Measurements from ENCODE around the gene KIFBP.
"Not testable (repeated sequence)": the region's sequence is repeated elsewhere in the genome, so short reads cannot be mapped to it uniquely, and the experiment has no call there.

Gene KIFBP

DNA sequence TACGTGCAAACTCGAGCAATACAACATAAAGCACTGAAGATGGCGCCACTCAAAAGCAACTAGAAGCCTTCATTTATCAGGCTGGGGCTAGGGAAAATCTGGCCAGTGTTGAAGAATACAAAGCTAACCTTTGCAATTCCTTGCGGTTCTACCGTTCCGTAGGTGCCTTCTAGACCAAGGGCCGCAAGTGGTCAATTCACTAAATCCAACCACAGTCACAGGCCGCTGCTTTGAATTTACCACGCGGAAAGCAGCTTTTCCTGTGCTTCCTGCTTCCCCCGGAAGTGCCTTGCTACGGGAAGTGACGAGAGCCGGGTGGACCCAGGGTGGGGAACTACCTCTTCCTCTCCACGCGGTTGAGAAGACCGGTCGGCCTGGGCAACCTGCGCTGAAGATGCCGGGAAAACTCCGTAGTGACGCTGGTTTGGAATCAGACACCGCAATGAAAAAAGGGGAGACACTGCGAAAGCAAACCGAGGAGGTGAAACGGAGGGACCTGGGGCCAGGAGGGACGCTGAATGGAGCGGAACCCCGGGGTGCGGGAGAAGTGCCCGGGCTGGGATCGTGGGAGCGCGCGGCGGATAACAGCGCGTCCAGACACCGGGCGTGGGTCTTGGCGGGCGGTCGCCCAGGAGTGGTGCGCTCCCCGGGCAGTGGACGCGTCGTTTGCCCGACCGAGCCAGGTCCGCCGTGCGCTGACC lies 32.6 kb upstream of the KIFBP start, which contains the start of gene DDX21:
DDX21 (plus strand) TSS at position 339 of the 701 bp plus-strand sequence; CDS start at position 395, 56 bp downstream.
- POLR2A ChIA-PET (ENCODE audit: low non-redundant PET): interaction anchor here (0.6 kb wide), 3 partner anchors 55 to 548 kb away, joined by 4 to 9 read pairs (median 5); partner anchors contain the start of gene DDX50
- peak; percentile 76 for TF ChIP-seq CTCF (conservative IDR thresholded peaks at IDR 0.05; ENCODE audit: low read depth)
- CTCF ChIA-PET: interaction anchor here (0.6 to 1.5 kb wide), 7 partner anchors 12 to 1464 kb away, joined by 3 to 7 read pairs (median 4); partner anchors contain the start of gene ATOH7
- DNase-seq (ENCODE audit: low spot score): peak; percentile 99
- peak within 1 kb of the TSS; percentile 82 for H3K27ac ChIP-seq

DNA sequence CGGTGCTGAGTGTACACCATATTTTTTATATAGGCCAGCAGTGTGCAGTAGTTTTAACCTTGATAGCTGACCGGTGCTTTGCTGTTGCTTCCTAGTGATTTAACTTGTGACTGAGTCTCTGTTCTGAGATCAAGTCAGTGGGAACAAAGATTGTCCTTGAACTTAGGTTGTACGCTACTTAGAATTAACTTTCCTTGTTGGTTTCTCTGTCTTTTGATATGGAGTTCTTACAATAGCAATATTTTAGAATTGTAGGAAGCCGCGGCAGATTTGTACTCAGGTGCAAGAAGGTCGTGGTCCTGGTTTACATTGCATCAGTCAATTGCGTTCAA lies 31.4 kb upstream of the KIFBP start:
- no peak overlapping the region for H3K27ac ChIP-seq

DNA sequence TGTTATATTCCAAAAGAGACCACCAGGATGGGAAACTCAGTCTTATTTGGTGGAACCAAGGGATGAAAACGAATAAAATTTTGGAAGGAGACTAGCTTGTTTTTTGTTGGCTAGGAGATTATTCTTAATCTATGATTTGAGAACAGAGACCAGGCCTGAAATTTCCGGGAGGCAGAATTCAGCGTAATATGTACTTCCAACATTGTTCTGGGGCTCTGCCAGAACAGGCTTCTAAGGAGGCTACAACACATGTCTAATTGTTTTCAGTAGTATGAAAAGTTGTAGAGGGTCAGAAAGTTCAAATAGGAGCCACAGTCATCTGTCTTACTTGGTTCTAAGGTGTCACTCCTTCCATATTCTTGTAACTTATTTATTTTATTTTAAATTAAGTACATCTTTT lies 30.9 kb upstream of the KIFBP start:
- no peak for DNase-seq (ENCODE audit: low spot score)
- TF ChIP-seq CTCF (conservative IDR thresholded peaks at IDR 0.05; ENCODE audit: low read depth): no peak
- no peak overlapping the region for H3K27ac ChIP-seq
- ChIA-PET CTCF (interaction anchor here (0.6 to 1.0 kb wide), 2 partner anchors 12 to 21 kb away, joined by 3 to 4 read pairs; no protein-coding TSS in a partner anchor), POLR2A (ENCODE audit: low non-redundant PET) (interaction anchor here (0.6 kb wide), 1 partner anchor 256 kb away, joined by 6 read pairs; no protein-coding TSS in a partner anchor)

More for the DNA sequence above, 31.4 kb upstream of the KIFBP start:
- no peak for DNase-seq (ENCODE audit: low spot score)
- ChIA-PET CTCF (interaction anchor here (0.6 to 1.0 kb wide), 2 partner anchors 12 to 140 kb away, joined by 3 to 4 read pairs; no protein-coding TSS in a partner anchor), POLR2A (ENCODE audit: low non-redundant PET) (no interaction called here)
- TF ChIP-seq CTCF (conservative IDR thresholded peaks at IDR 0.05; ENCODE audit: low read depth): no peak

DNA sequence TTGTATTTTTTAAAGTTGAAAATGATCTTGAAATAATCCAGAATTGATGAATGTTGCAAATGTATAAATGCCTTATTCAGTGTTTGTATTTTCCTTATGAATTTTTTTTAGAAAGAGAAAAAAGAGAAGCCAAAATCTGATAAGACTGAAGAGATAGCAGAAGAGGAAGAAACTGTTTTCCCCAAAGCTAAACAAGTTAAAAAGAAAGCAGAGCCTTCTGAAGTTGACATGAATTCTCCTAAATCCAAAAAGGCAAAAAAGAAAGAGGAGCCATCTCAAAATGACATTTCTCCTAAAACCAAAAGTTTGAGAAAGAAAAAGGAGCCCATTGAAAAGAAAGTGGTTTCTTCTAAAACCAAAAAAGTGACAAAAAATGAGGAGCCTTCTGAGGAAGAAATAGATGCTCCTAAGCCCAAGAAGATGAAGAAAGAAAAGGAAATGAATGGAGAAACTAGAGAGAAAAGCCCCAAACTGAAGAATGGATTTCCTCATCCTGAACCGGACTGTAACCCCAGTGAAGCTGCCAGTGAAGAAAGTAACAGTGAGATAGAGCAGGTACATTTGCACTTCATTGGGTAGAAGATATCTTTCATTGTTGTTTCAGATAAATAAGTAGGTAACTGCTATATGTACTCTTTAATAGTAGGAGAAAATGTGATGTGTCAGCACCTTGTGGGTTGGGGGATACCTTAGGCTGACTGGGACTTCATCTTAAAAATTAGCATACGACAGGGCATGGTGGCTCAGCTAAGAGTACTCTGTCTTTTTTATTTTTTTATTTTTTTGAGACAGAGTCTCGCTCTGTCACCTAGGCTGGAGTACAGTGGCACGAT lies 28.7 kb upstream of the KIFBP start:
- H3K27ac ChIP-seq: no peak overlapping the region
- DNase-seq (ENCODE audit: low spot score): no peak
- TF ChIP-seq CTCF (conservative IDR thresholded peaks at IDR 0.05; ENCODE audit: low read depth): no peak
- CTCF ChIA-PET: interaction anchor here (0.6 to 0.7 kb wide), 5 partner anchors 10 to 313 kb away, joined by 3 to 4 read pairs (median 3); no protein-coding TSS in a partner anchor
- POLR2A ChIA-PET (ENCODE audit: low non-redundant PET): no interaction called here

- POLR2A ChIA-PET (ENCODE audit: low non-redundant PET): no interaction called here
- TF ChIP-seq CTCF (conservative IDR thresholded peaks at IDR 0.05; ENCODE audit: low read depth): no peak
- DNase-seq (ENCODE audit: low spot score): no peak
- CTCF ChIA-PET: interaction anchor here (0.6 to 1.0 kb wide), 2 partner anchors 10 to 77 kb away, joined by 4 to 5 read pairs; no protein-coding TSS in a partner anchor
- H3K27ac ChIP-seq: no peak overlapping the region
Observed at GRCh38 chr10:68963151-68963550, 25.5 kb upstream of the KIFBP start.

GRCh38 chr10:68973975-68974374 lies 14.6 kb upstream of the KIFBP start:
- no peak for DNase-seq (ENCODE audit: low spot score)
- CTCF ChIA-PET: interaction anchor here (0.5 to 1.0 kb wide), 2 partner anchors 11 to 37 kb away, joined by 3 to 5 read pairs; no protein-coding TSS in a partner anchor
- no peak overlapping the region for H3K27ac ChIP-seq
- TF ChIP-seq CTCF (conservative IDR thresholded peaks at IDR 0.05; ENCODE audit: low read depth): no peak
- POLR2A ChIA-PET (ENCODE audit: low non-redundant PET): interaction anchor here (0.6 kb wide), 2 partner anchors 98 to 230 kb away, joined by 3 read pairs; no protein-coding TSS in a partner anchor

DNA sequence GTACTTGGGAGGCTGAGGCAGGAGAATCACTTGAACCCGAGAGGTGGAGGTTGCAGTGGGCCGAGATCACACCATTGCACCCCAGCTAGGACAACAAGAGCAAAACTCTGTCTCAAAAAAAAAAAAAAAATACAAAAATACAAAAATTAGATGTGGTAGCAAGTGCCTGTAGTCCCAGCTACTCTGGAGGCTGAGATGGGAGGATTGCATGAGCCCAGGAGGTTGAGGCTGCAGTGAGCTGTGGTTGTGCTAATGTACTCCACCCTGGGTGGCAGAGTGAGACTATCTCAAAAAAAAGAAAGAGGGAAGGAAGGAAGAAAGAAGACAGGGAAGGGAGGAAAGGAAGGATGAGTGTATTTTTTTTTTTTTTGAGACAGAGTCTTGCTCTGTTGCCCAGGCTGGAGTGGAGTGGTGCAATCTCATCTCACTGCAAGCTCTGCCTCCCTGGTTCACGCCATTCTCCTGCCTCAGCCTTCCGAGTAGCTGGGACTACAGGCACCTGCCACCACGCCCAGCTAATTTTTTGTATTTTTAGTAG lies 12.6 kb upstream of the KIFBP start:
- CTCF ChIA-PET; DNase-seq (ENCODE audit: low spot score); POLR2A ChIA-PET (ENCODE audit: low non-redundant PET); H3K27ac ChIP-seq: not testable (repeated sequence)

DNA sequence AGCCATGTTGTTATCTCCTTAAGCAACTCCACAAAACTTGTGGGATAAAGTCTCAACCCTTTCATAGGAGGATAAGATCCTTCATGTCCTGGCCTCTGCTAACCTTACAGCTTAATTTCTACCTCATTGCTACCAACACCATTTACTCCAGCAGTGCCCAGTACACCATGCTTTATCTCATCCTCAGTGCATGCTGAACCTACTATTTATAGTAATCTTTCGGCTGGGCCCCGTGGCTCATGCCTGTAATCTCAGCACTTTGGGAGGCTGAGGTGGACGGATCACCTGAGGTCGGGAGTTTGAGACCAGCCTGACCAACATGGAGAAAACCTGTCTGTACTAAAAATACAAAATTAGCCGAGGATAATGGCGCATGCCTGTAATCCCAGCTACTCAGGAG lies 8.9 kb upstream of the KIFBP start:
- CTCF ChIA-PET; POLR2A ChIA-PET (ENCODE audit: low non-redundant PET); H3K27ac ChIP-seq; DNase-seq (ENCODE audit: low spot score): not testable (repeated sequence)
